Activated CD4-positive, alpha-beta memory T cell treated with anti-CD3 and anti-CD28 coated beads for 36 hours (primary cell): ENCODE measurements around the gene EPHB1. TPM values are rescaled to one million over a fixed set of nuclear protein-coding genes. Genes with fewer than 3 reads are reported as not detected.

ENCODE experiments used
- CTCF ChIA-PET: fragments of 350-600 bp; sonication (Branson Sonifier 250); formaldehyde crosslinking; loops from one replicate; lab custom pipeline; 2021; ENCODE audit warnings: antibody characterized with exemption, inconsistent platforms; lab: Charles Lee
- POLR2A ChIA-PET: fragments of 350-600 bp; sonication (Branson Sonifier 250); formaldehyde crosslinking; loops from one replicate; lab custom pipeline; 2021; ENCODE audit warnings: antibody characterized with exemption; lab: Charles Lee
- DNase-seq: peaks from one replicate; pipeline ENCODE4 v3.0.0-alpha.2; 2020
- H3K27ac Mint-ChIP-seq: one replicate; pipeline ENCODE4 v1.8.0; 2021; ENCODE audit warnings: mixed read lengths
- H3K27me3 Mint-ChIP-seq: one replicate; pipeline ENCODE4 v1.8.0; 2021; ENCODE audit warnings: mixed read lengths
- H3K36me3 Mint-ChIP-seq: one replicate; pipeline ENCODE4 v1.8.0; 2021; ENCODE audit warnings: mixed read lengths
- H3K4me1 Mint-ChIP-seq: one replicate; pipeline ENCODE4 v1.8.0; 2021; ENCODE audit warnings: low read depth, mixed read lengths
- H3K4me3 Mint-ChIP-seq: one replicate; pipeline ENCODE4 v1.8.0; 2021; ENCODE audit warnings: mild to moderate bottlenecking, mixed read lengths
- H3K9me3 Mint-ChIP-seq: one replicate; pipeline ENCODE4 v1.8.0; 2021; ENCODE audit warnings: mixed read lengths
- intact Hi-C: fragments of 100-400 bp; cut with micrococcal nuclease; formaldehyde crosslinking; loops from one replicate; pipeline ENCODE4 v1.15.1; 2023
- total RNA-seq, 2 experiments: library from RNA; stranded (reverse); gene quantifications; one replicate each; pipeline ENCODE4 v1.2.3, GENCODE V29; 2021

The EPHB1 gene
- total RNA-seq, 2 experiments from 2014 or later = 1.3 TPM

DNA sequence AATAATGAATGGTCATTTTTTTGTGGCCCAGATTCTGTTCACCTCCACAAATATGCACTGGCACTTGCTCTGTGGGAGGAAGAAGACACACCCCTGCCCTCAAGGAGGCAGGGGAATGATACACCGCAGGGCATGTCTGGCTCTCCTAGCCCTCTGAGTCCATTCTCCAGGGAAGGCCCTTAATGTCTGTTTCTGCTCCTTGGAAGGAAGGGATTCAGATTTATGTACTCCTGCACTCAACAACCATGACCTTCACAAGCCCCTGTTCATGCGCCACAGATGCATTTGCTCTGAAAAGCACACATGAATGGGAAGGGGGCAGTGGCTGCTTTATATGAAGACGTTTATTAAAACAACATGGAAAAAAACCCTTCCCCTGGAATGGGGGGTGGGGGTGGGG, 333.8 kb downstream of the EPHB1 start:
- intact Hi-C loops = no loop called here
- Mint-ChIP-seq H3K9me3 (peaks cover 5% of the 10 kb centered on the region), H3K4me3 (no peak overlapping the region), H3K27me3 (no peaks in the 10 kb centered on the region), H3K36me3 (no peaks in the 10 kb centered on the region), H3K27ac (no peak overlapping the region), H3K4me1 (no peaks in the 10 kb centered on the region)
- no peak for DNase-seq
- CTCF ChIA-PET = no interaction called here
- POLR2A ChIA-PET = no interaction called here

DNA sequence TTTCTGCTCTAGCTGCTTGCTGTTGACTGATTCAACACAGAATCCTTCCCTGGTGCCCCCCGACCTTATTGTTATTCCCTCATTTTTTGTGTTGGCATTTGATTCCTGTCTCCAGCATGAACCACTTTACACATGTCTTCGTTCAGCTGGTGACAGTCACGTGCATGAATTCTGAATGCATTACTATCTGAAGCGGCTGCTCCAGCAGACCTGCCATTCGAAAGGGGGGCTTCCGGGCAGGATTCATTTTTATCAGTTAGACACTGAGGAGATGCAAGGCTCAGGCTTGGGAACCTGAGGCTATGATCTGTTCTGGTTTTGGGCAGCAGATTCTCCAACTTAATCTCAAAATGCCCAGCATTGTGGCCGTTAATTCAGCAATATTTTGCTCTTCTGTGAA, 336.2 kb downstream of the EPHB1 start:
- ChIA-PET CTCF (no interaction called here), POLR2A (no interaction called here)
- Mint-ChIP-seq H3K4me3 (no peak overlapping the region), H3K27ac (no peak overlapping the region), H3K27me3 (no peaks in the 10 kb centered on the region), H3K9me3 (no peaks in the 10 kb centered on the region), H3K4me1 (no peaks in the 10 kb centered on the region), H3K36me3 (no peaks in the 10 kb centered on the region)
- no peak for DNase-seq
- intact Hi-C loops = no loop called here

DNA sequence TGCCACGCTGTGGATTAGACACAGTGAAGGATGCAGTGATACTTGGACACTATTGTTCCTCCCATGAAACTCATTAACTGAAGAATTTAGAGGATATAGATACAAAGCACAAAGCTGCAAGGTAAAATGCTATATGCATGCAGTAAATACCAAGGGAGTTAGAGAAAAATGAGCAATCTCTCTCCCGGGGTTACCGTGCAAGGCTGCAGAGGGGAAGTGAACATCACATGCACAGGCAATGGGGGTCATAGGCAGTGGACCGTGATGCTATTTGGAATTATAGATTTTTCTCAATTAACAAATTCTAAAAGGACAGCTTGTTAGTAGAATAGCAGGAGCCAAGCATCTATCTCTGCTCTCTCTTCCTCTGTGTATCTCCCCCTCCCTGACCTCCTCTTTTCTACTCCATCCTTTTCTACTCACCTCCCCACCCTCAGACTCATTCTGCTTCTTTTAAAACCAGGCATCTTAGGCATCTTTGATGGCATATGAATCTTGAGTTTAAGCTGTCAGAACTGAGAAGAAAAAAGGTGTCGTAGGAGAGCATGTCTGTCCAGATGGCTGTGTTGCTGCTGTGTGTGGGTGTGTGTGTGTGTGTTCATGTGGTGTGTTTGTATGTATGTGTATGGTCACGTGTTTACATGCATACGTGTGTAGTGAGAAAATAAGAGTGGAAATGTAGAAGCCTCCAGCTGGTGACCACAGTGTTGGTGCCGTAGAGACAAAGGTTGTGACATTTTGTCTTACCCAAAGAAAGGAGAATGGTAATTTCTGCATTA, 339.0 kb downstream of the EPHB1 start:
- no peak overlapping the region for H3K27ac Mint-ChIP-seq
- H3K4me3 Mint-ChIP-seq = no peak overlapping the region
- POLR2A ChIA-PET = no interaction called here
- CTCF ChIA-PET = no interaction called here
- no peaks in the 10 kb centered on the region for H3K36me3 Mint-ChIP-seq
- no peaks in the 10 kb centered on the region for H3K27me3 Mint-ChIP-seq
- H3K9me3 Mint-ChIP-seq = no peaks in the 10 kb centered on the region
- DNase-seq = no peak
- no peaks in the 10 kb centered on the region for H3K4me1 Mint-ChIP-seq
- intact Hi-C loops = no loop called here

GRCh38 chr3:135134684-135135075, 339.6 kb downstream of the EPHB1 start:
- Mint-ChIP-seq H3K4me3 (no peak overlapping the region), H3K4me1 (no peaks in the 10 kb centered on the region), H3K27ac (no peak overlapping the region), H3K27me3 (no peaks in the 10 kb centered on the region), H3K9me3 (no peaks in the 10 kb centered on the region), H3K36me3 (no peaks in the 10 kb centered on the region)
- DNase-seq = no peak
- intact Hi-C loops = no loop called here
- CTCF ChIA-PET = no interaction called here
- POLR2A ChIA-PET = no interaction called here

- CTCF ChIA-PET = no interaction called here
- no peak overlapping the region for H3K4me3 Mint-ChIP-seq
- H3K27me3 Mint-ChIP-seq = no peaks in the 10 kb centered on the region
- no peaks in the 10 kb centered on the region for H3K9me3 Mint-ChIP-seq
- no peak overlapping the region for H3K27ac Mint-ChIP-seq
- H3K36me3 Mint-ChIP-seq = no peaks in the 10 kb centered on the region
- H3K4me1 Mint-ChIP-seq = no peaks in the 10 kb centered on the region
- no peak for DNase-seq
- POLR2A ChIA-PET = no interaction called here
- intact Hi-C loops = no loop called here
Measured at GRCh38 chr3:135135445-135135844, 340.4 kb downstream of the EPHB1 start.

DNA sequence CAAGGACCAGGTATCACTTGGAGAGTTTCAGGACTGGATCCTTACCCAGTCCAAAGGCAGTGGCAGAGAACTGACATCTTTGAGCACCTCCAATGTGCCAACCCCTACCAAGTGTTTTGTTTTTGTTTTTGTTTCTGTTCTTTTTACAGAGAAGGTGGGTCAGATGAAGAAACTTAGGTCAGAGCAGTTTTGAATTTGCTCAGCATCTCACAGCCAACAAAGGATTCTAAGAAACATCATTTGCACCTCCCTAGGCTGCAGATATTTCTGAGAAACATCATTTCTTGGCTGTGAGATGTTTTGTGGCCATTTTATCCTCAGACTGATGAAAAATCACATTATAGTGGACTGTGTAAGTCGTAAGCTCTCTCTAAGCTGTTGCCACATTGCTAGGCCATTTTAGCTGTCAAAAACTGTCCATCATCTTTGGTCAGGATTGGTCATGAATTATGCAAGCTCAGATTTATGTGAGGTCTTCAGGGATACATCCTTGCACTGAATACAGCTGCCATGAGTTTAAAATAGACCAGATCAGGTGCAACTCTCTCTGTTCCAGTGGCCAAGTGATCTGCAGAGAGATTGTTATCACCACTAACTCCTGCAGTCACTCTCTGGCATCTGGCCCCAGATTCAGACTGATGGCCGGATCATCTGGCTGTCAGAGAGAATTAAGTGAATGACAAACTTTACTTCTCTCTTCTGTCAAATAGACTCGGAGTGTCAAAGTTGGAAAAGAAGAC, 341.5 kb downstream of the EPHB1 start:
- ChIA-PET POLR2A (no interaction called here), CTCF (no interaction called here)
- no peak for DNase-seq
- Mint-ChIP-seq H3K27ac (no peak overlapping the region), H3K9me3 (no peaks in the 10 kb centered on the region), H3K4me3 (no peak overlapping the region), H3K4me1 (no peaks in the 10 kb centered on the region), H3K27me3 (no peaks in the 10 kb centered on the region), H3K36me3 (no peaks in the 10 kb centered on the region)
- intact Hi-C loops = no loop called here

DNA sequence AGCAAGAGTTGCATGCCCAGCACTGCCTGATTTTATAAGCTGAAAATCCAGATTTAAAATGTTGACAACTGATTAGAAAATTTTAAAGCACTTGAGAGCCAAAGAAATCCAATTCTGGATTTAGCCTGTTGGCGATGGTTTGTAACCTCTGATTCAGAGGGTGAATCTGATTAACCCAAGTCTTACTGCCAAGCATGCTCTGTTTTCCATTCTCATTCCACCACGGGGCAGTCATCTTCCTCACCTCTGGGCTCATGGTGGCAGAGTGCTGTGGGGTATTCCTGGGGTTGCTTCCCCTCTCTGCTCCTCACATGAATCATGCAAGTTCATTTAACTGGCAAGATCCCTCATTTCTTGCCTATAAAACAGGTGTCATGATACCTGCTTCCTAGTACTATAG, 342.2 kb downstream of the EPHB1 start:
- CTCF ChIA-PET = no interaction called here
- POLR2A ChIA-PET = no interaction called here
- H3K27me3 Mint-ChIP-seq = no peaks in the 10 kb centered on the region
- no peaks in the 10 kb centered on the region for H3K36me3 Mint-ChIP-seq
- no peak overlapping the region for H3K27ac Mint-ChIP-seq
- no peak overlapping the region for H3K4me3 Mint-ChIP-seq
- H3K9me3 Mint-ChIP-seq = no peaks in the 10 kb centered on the region
- DNase-seq = no peak
- H3K4me1 Mint-ChIP-seq = no peaks in the 10 kb centered on the region
- intact Hi-C loops = no loop called here

- Mint-ChIP-seq H3K27me3 (no peaks in the 10 kb centered on the region), H3K4me3 (no peak overlapping the region), H3K27ac (no peak overlapping the region), H3K36me3 (no peaks in the 10 kb centered on the region), H3K9me3 (no peaks in the 10 kb centered on the region), H3K4me1 (no peaks in the 10 kb centered on the region)
- ChIA-PET POLR2A (no interaction called here), CTCF (interaction anchor here (1.2 kb wide), 1 partner anchor 344 kb away, joined by 3 read pairs; the partner anchor contains the start of gene EPHB1)
- intact Hi-C loops = no loop called here
- DNase-seq = no peak
Measured at GRCh38 chr3:135138776-135139175, 343.7 kb downstream of the EPHB1 start.

- Mint-ChIP-seq H3K4me3 (no peak overlapping the region), H3K9me3 (no peaks in the 10 kb centered on the region), H3K27me3 (no peaks in the 10 kb centered on the region), H3K4me1 (no peaks in the 10 kb centered on the region), H3K27ac (no peak overlapping the region), H3K36me3 (no peaks in the 10 kb centered on the region)
- DNase-seq = no peak
- ChIA-PET CTCF (no interaction called here), POLR2A (no interaction called here)
- intact Hi-C loops = no loop called here
Measured at GRCh38 chr3:135140591-135140990, 345.5 kb downstream of the EPHB1 start.

DNA sequence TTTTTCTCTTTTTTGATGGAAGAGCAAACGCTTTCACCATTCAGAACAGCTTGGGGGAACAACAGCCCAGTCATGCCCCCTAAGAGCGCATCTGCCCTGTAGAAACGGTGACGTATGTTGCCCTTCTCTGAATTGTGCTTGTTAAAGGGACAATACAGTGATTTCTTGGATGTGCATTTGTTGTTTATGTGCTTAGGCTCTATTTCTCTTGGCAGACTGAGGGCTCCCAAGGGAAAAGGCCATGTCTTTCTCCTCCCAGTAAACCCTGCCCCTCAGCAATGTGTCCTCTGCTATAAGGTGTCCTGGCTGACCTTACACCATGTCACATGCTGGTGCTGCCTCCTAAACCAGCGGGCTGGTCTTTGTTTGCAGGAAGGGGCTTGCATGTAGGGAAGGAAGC, 346.1 kb downstream of the EPHB1 start:
- no peaks in the 10 kb centered on the region for H3K36me3 Mint-ChIP-seq
- no peaks in the 10 kb centered on the region for H3K27me3 Mint-ChIP-seq
- intact Hi-C loops = no loop called here
- no peak overlapping the region for H3K27ac Mint-ChIP-seq
- H3K9me3 Mint-ChIP-seq = no peaks in the 10 kb centered on the region
- no peaks in the 10 kb centered on the region for H3K4me1 Mint-ChIP-seq
- no peak for DNase-seq
- ChIA-PET POLR2A (no interaction called here), CTCF (no interaction called here)
- H3K4me3 Mint-ChIP-seq = no peak overlapping the region

DNA sequence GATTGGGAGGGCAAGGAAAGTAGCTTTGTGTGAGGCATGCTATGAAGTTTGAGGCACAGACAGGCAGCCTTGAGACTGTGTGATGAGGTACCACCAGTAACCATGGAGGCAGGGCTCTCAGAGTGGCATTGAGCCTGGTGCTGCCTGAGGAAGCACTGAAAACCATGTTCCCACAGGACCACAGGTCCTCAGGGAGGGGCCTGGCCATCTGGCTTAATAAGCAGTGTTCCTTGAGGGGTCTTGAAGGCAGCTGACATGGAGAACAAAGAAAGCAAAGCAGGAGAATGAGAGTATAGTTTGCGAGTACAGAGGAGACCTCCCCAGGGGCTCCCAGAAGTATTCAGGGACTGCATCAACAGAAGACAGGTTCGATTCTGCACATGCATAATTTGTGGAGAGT, 346.6 kb downstream of the EPHB1 start:
- ChIA-PET CTCF (no interaction called here), POLR2A (no interaction called here)
- H3K4me3 Mint-ChIP-seq = no peak overlapping the region
- DNase-seq = no peak
- H3K4me1 Mint-ChIP-seq = no peaks in the 10 kb centered on the region
- no peaks in the 10 kb centered on the region for H3K36me3 Mint-ChIP-seq
- H3K27me3 Mint-ChIP-seq = no peaks in the 10 kb centered on the region
- no peaks in the 10 kb centered on the region for H3K9me3 Mint-ChIP-seq
- no peak overlapping the region for H3K27ac Mint-ChIP-seq
- intact Hi-C loops = no loop called here

GRCh38 chr3:135142530-135142929, 347.5 kb downstream of the EPHB1 start:
- no peaks in the 10 kb centered on the region for H3K36me3 Mint-ChIP-seq
- H3K27ac Mint-ChIP-seq = no peak overlapping the region
- ChIA-PET CTCF (no interaction called here), POLR2A (no interaction called here)
- no peak overlapping the region for H3K4me3 Mint-ChIP-seq
- no peaks in the 10 kb centered on the region for H3K9me3 Mint-ChIP-seq
- DNase-seq = no peak
- no peaks in the 10 kb centered on the region for H3K27me3 Mint-ChIP-seq
- H3K4me1 Mint-ChIP-seq = no peaks in the 10 kb centered on the region
- intact Hi-C loops = no loop called here

DNA sequence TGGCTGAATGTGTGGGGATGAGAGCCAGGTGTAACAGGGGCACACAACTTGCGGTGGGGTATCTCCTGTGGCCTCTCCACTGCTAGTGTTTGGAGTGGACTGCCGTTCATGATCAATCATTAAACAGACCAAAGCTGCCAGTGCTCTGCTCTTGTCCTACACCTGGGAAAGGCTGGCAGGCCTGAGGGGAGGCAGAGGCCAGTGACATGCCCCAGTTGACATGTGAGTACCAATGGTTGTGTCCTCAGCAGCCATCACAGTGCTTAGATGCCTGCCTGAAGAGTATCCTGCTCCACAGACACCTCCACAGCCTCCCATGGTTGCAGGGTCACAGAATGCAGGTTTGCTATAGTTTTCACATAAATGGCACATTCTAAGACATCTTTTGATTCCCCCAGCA, 348.4 kb downstream of the EPHB1 start:
- H3K27ac Mint-ChIP-seq = no peak overlapping the region
- no peaks in the 10 kb centered on the region for H3K27me3 Mint-ChIP-seq
- ChIA-PET POLR2A (no interaction called here), CTCF (no interaction called here)
- H3K9me3 Mint-ChIP-seq = no peaks in the 10 kb centered on the region
- H3K36me3 Mint-ChIP-seq = no peaks in the 10 kb centered on the region
- intact Hi-C loops = no loop called here
- DNase-seq = no peak
- no peaks in the 10 kb centered on the region for H3K4me1 Mint-ChIP-seq
- no peak overlapping the region for H3K4me3 Mint-ChIP-seq
